GM12892 (cell line): ENCODE data around the gene CPEB4. TPM values are rescaled to one million over a fixed set of nuclear protein-coding genes. Genes with fewer than 3 reads are reported as not detected.

Experiments
- DNase-seq: peaks from one replicate; pipeline ENCODE4 v3.0.0; 2011; ENCODE audit not compliant: insufficient read length
- FAIRE-seq: peaks from 2 replicates; lab custom pipeline; 2011; peaks lifted over from hg19 to GRCh38; lab: Jason Lieb, UNC
- POLR2A ChIP-seq: IDR thresholded peaks from 2 replicates; pipeline ENCODE4 v1.6.1; 2011; ENCODE audit warnings: low read depth, low read length, control low read depth
- POLR2AphosphoS5 ChIP-seq: IDR thresholded peaks from 2 replicates; pipeline ENCODE4 v1.6.1; 2011; ENCODE audit warnings: low read depth, low read length, control low read depth
- TAF1 ChIP-seq: IDR thresholded peaks from 2 replicates; pipeline ENCODE4 v1.6.1; 2011; ENCODE audit warnings: low read depth, mild to moderate bottlenecking, control low read depth, low read length, borderline replicate concordance
- polyA plus RNA-seq: library from polyadenylated mRNA; unstranded; fragments of >200 nt; gene quantifications from one replicate; pipeline ENCODE4 v1.2.1, GENCODE V29; 2012; ENCODE audit warnings: missing spikeins, inconsistent platforms; ENCODE audit not compliant: missing spikeins

The CPEB4 gene
- polyA plus RNA-seq = 18.8 TPM

DNA sequence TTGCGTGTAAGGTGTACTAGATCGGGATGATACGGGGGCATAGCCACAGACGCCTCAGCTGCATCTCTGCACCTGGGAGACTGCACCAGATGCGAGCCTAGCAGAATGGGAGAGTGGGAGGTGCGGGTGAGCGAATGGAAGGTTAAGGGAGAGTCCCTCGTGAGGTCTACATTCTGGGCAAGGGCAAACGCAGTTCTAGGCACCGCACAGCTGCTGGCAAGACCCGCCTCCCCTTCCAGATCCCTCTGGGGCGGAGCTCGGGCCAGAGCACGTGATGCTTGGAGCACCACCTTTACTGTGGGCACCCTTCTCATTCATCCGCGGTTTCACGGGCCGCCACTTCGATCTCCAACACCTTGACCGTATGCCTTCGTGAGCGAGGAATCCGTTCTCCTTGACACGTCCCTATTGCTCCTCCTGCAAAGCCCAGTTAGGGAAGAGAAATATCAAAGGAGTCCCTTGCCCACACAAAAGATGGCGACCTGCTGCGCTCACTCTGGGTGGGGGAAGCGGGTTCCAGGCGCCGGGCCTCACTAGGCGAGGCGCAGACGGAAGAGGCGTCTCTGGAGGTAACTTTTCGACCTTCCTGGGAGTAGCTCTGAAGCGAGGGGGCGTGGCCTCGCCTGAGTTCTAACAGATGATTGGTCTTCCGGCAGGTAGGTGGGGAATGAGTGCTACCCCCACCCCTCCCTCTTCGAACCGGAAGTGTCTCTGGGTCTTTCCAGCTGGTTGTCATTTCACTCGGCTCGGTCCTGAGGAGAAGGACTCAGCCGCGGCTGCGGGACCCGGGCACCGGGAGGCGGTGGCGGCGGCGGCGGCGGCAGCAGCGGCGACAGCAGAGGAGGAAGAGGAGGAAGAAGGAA lies at the start of gene CPEB4:
CPEB4 (plus strand) TSS at position 740 of the 863 bp plus-strand sequence. CDS start 1,385 bp downstream, outside the sequence.
- peak; percentile 99 for FAIRE-seq
- TF ChIP-seq TAF1 (peak; percentile 98), POLR2A (peak; percentile 94), POLR2AphosphoS5 (peak; percentile 89; the same call in 1 of the 2 replicates)
- DNase-seq = peak; percentile 87

- DNase-seq (no peak), FAIRE-seq (no peak)
- no peak for TF ChIP-seq POLR2A
- TF ChIP-seq TAF1 = no peak
- TF ChIP-seq POLR2AphosphoS5 = no peak
These were observed 48.9 kb upstream of the CPEB4 start for GRCh38 chr5:173839117-173839713.

- DNase-seq (no peak), FAIRE-seq (no peak)
- TF ChIP-seq POLR2AphosphoS5 (no peak), POLR2A (no peak), TAF1 (no peak)
These were observed 47.8 kb upstream of the CPEB4 start for GRCh38 chr5:173840111-173840983.

- TF ChIP-seq POLR2A (no peak), POLR2AphosphoS5 (no peak), TAF1 (no peak)
- FAIRE-seq (no peak), DNase-seq (no peak)
These were observed 46.4 kb upstream of the CPEB4 start for GRCh38 chr5:173841710-173842109.

- TF ChIP-seq TAF1 (no peak), POLR2A (no peak), POLR2AphosphoS5 (no peak)
- FAIRE-seq (no peak), DNase-seq (no peak)
These were observed 44.4 kb upstream of the CPEB4 start for GRCh38 chr5:173843794-173844193.

- no peak for FAIRE-seq
- no peak for DNase-seq
- no peak for TF ChIP-seq POLR2A
- TF ChIP-seq POLR2AphosphoS5 = no peak
- no peak for TF ChIP-seq TAF1
These were observed 42.8 kb upstream of the CPEB4 start for GRCh38 chr5:173845321-173845720.

DNA sequence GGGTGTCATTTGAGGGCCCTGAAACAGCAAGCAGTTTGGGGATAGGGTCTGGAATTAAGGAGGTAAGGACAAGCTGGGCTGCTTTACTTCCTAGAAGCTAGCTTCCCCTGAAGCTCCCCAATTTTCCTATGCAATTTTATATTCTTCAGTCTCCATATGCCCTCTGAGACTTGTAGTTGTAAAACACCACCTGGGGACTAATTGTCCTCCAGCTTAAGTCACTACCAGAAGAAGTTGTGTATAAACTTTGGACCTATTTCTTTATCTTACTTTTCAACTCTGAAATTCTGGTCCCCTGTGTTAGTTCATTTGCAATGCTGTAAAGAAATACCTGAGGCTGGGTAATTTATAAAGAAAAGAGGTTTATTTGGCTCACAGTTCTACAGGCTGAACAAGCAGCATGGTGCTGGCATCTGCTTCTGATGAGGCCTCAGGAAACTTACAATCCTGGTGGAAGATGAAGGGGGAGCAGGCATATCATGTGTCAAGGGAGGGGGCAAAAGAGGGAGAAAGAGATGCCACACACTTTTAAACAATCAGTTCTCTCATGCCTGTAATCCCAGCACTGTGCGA lies 41.1 kb upstream of the CPEB4 start:
- no peak for FAIRE-seq

GRCh38 chr5:173848986-173849596 lies 39.1 kb upstream of the CPEB4 start:
- FAIRE-seq (no peak), DNase-seq (no peak)
- TF ChIP-seq POLR2AphosphoS5 = no peak
- TF ChIP-seq TAF1 = no peak

More for the DNA sequence above, 41.1 kb upstream of the CPEB4 start:
- no peak for TF ChIP-seq POLR2A
- TF ChIP-seq POLR2AphosphoS5 = no peak
- TF ChIP-seq TAF1 = no peak
- no peak for DNase-seq

DNA sequence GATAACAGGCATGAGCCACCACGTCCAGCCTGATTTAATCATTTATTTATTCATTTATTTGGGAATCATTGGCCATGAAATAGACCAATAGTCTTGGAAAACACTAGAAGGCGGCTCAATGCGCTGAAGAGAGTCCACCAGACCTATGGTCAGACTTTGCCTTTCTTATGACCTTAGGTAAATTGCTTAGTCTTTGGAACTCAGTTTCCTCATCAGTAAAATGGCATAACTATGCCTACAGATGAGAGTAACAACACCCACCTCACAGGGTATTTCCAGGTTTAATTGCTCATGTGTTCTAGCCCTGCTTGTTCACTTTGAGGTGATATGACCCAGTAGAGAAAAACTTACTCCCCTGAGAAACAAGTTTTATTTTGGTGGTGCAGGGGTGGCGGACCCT lies 38.2 kb upstream of the CPEB4 start:
- DNase-seq (no peak), FAIRE-seq (no peak)
- TF ChIP-seq POLR2A (no peak), POLR2AphosphoS5 (no peak), TAF1 (no peak)

- no peak for FAIRE-seq
- no peak for DNase-seq
- TF ChIP-seq TAF1 (no peak), POLR2A (no peak), POLR2AphosphoS5 (no peak)
These were observed 37.5 kb upstream of the CPEB4 start for GRCh38 chr5:173850659-173851058.
